Frontal cortex (tissue), 4 donors: ENCODE measurements around the gene MMP7. TPM values are rescaled to one million over a fixed set of nuclear protein-coding genes. Genes with fewer than 3 reads are reported as not detected.
"Not testable (repeated sequence)": the region's sequence is repeated elsewhere in the genome, so short reads cannot be mapped to it uniquely, and the experiment has no call there.

Experiments
- DNase-seq, 2 donors: peaks; one replicate each; pipeline ENCODE4 v3.0.0; 2012; ENCODE audit warnings: low spot score in 2 of 2
- FAIRE-seq: peaks from 2 replicates; lab custom pipeline; 2012; peaks lifted over from hg19 to GRCh38; lab: Jason Lieb, UNC
- total RNA-seq: library from RNA; depleted of rRNA; stranded (reverse); fragments of >200 nt; gene quantifications from one replicate; pipeline ENCODE4 v1.2.3, GENCODE V29; 2014
- donor health status: control.
- donor health status: control.
- donor health status: control.

Gene MMP7
- total RNA-seq, 1 donor from 2014 or later = not detected

DNA sequence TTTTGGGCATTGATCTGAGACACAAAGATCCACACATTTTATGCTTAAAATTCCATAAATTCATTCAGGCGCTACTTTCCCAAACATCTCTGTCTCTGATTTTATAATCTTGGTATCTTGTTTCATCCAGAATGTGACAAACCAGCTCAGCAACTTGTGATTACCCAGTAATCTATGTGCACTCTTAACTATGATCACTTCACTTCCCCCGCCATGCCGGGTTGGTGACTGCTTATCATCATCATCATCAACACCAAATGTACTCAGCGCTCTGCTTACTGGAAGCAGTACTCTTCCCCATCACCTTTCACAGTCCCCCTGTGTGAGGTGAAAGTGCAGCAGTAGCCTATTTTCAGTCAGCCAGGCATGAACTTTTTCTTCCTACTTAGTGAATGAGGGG, 15.2 kb upstream of the MMP7 start:
- DNase-seq (no peak), FAIRE-seq (no peak)

DNA sequence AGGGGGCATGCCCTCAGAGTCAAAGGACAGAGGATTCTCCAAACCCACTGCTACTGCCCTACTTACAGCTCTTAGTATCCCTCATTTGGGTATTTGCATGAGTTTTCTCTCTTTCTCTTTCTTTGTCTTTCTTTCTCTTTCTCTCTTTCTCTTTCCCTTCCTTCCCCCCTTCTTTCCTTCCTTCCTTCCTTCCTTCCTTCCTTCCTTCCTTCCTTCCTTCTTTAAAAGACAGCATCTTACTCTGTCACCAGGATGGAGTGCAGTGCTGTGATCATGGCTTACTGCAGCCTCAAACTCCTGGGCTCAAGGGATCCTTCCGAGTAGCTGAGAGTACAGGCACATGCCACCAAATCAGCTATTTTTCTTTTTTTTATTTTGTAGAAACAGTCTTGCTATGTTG, 14.0 kb upstream of the MMP7 start:
- DNase-seq (no peak), FAIRE-seq (no peak)

DNA sequence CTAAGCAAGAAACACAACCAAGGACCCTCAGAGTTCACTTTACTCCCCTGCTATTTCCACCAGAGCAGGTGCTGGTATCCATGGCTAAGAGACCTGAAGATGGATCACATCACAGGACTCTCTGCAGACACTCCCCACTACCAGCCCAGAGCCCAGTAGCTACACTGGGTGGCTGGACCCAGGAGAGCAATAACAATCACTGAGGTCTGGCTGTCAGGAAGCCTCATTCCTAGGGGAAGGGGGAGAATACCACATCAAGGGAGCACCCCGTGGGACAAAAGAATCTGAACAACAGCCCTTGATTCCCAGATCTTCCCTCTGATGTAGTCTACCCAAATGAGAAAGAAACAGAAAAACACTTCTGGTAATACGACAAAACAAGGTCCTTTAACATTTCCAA, 9.0 kb upstream of the MMP7 start:
- no peak for FAIRE-seq
- DNase-seq = no peak

DNA sequence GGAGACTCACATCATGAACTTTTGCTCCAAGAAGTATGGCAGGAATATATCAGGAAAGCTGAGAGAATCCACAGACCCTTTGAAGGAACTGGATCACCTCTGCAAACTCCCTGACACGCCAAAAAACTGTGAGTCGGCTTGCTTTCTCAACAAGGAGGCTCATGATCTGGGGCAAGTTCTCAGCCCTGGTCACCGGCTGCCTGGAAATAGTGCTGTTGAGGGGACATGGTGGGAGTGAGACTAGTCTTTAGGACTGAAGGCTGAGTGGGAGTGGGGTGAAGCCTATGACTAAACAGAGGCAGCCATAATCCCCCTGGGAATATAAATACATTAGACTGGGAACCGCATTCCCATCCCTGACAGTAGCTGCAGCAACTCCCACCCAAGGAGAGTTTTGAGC, 8.4 kb upstream of the MMP7 start:
- FAIRE-seq = no peak

DNA sequence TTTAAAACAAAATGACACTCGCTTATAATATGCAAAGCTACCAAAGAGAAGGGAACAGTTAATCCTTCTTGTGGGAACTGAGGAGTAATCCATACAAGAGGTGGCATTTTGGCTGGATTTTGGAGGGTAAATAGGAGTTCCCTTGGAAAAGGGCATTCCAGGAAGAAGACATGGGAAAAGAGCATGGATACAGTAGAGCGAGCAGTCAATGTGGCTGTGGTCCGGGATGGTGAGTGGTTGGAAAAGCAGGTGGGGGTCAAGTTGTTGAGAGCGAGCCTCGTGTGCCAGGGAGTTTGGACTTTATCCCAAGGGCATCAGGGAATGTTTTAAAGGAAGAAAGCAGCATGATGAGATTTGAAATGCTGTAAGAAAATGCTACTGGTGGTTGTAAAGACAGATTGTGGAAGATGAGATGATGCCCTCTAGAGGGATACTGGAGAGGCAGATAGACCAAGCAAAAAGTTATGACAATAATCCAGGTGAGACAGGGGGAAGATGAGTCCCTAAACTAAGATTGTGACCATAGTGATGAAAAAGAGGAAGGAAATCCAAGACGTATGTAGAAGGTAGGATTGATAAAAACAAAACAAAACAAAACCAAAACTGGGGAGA, 3.8 kb upstream of the MMP7 start:
- DNase-seq = no peak
- no peak for FAIRE-seq

More for the DNA sequence above, 8.4 kb upstream of the MMP7 start:
- no peak for DNase-seq

DNA sequence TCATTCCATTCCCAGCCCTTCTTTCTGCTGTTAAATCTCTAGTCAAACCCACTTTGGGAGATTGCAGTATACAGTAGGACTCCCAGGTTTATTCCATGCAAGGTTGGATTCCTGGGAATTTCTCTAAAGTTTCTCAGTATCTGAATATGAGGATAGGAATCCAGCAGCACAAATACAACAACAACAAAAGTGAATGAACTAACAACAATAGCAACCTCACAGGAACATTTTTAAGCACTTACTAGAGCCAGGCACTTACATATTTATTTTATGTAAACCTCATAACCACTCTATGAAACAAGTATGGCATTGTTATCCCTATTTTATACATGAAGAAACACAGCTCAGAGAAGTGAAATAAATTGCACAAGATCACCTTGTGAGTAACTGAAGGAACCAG, 1.9 kb downstream of the MMP7 start:
- no peak for FAIRE-seq

DNA sequence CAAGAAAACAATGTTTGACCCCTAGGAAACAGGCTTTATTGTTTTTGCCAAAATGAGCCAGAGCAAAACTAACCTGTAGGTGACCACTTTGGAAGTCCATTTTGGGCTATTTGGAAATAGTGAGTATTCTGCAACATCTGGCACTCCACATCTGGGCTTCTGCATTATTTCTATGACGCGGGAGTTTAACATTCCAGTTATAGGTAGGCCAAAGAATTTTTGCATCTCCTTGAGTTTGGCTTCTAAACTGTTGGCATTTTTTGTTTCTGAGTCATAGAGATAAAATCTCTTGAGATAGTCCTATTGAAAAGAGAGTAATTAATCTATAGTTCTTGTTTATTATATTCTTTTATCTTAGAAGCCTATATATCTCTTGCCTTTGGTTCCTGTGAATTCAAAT, 2.9 kb downstream of the MMP7 start:
- FAIRE-seq = no peak
- no peak for DNase-seq

More for the DNA sequence above, 1.9 kb downstream of the MMP7 start:
- DNase-seq = no peak

DNA sequence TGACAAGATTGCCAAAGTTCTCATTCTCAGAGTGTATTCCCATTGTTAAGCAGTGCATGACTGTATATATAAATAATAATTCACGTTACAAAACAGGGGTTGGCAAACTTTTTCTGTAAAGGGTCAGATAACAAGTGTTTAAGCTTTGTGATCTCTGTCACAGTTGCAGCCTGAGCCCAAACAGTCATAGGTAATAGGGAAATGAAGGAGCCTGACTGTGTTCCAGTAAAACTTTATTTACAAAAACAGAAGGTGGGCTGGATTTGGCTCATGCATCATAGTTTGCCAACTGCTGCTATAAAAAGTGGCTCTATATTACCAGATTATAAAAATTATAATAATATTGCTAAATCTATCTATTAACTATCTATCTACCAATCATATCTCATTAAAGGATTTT, 3.5 kb downstream of the MMP7 start:
- FAIRE-seq (no peak), DNase-seq (no peak)

DNA sequence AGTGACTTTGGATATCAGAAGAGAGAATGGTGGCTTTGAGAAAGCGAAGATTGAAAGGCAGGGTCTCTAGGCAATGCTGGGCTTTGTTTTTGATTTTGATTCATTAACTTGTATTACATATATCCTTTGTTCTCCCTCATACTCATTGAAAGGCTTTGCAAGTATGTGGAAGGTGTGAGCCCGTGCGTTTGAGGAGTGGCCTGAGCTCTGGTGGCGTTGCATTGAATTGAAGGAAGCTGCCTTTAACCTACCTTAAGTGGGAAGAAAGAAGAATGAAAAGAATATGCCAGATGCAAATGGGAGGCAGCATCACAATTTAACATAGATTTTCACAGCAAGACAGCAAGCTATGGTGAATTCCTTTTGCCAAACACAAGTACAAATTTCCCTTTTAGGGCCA, 6.7 kb downstream of the MMP7 start:
- no peak for FAIRE-seq
- DNase-seq = no peak

DNA sequence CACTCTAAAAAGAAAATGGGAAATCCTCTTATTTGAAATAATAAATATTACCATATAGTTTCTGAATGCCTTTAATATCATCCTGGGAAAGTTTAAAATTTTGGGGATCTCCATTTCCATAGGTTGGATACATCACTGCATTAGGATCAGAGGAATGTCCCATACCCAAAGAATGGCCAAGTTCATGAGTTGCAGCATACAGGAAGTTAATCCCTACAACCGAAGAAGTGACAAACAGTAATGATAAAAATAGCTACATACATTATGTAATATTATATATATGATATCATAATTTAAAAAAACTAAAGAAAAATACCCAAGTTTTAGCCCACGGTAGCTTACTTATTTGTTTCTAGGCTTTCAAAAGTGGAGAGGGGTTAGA, 7.4 kb downstream of the MMP7 start:
- DNase-seq (no peak), FAIRE-seq (no peak)

DNA sequence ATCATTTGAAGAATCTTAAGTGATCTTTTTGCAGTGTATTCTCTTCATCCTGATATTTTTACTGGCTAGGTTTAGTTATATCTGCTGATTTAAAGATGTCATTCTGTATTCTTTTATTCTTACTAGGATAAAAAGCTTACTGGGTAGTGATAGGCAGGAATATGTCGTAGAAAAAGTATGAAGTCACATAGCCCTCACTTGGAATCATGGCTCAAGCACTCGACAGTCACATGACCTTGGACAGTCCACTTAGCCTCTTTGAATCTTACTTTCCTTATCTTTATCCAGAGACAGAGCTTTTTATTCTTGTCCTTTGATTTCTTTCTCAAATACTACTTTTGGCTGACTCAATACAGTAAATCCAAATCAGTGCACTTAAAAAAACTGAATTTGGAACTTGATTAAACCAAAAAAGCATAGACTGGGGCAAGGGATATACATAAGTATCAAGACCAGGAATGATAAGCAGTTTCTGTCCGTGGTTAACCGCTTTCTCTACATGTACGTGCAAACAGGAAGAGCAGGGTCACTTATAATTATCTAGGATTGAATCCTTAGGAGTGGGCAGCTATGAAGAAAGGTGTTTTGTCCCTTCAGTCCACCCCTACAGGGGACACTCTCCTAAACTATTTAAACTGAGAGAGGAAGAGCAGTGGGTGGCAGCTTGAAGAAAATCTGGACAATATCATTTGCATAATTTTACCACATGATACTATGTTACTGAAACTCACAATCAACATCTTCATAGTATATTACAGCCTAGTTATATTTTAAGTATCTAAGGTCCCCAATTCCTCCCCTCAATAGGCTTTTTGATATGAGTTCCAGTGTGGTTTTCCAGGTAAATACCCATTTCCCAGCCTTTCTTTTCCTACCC, 8.0 kb downstream of the MMP7 start:
- no peak for FAIRE-seq

DNA sequence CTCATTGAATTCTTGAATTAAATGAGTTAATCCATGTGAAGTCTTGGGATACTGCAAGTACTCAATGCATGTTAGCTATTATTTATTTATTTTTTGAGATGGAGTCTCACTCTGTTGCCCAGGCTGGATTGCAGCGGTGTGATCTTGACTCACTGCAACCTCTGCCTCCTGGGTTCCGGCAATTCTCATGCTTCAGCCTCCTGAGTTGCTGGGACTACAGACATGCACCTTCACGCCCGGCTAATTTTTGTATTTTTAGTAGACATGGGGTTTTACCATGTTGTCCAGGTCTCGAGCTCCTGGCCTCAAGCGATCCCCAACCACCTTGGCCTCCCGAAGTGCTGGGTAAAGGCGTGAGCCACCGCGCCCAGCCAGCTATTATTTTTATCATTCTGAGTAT, 9.4 kb downstream of the MMP7 start:
- DNase-seq (no peak), FAIRE-seq (no peak)

More for the DNA sequence above, 8.0 kb downstream of the MMP7 start:
- DNase-seq = no peak

DNA sequence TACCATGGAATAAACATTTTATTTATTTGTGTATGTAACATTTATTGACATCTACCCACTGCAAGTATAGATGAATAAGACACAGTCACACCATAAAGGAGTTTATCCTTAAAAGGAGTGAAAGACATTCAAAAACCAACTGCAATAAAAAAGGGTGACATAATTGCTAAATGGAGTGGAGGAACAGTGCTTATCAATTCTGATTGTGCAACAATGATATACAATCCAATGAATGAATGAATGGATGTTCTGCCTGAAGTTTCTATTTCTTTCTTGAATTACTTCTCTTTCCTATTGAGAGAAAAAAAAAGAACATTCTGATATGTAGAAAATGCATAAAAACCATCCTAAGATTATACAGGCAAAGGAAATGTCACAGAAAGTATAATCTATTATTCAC, 10.0 kb downstream of the MMP7 start:
- FAIRE-seq (no peak), DNase-seq (no peak)

DNA sequence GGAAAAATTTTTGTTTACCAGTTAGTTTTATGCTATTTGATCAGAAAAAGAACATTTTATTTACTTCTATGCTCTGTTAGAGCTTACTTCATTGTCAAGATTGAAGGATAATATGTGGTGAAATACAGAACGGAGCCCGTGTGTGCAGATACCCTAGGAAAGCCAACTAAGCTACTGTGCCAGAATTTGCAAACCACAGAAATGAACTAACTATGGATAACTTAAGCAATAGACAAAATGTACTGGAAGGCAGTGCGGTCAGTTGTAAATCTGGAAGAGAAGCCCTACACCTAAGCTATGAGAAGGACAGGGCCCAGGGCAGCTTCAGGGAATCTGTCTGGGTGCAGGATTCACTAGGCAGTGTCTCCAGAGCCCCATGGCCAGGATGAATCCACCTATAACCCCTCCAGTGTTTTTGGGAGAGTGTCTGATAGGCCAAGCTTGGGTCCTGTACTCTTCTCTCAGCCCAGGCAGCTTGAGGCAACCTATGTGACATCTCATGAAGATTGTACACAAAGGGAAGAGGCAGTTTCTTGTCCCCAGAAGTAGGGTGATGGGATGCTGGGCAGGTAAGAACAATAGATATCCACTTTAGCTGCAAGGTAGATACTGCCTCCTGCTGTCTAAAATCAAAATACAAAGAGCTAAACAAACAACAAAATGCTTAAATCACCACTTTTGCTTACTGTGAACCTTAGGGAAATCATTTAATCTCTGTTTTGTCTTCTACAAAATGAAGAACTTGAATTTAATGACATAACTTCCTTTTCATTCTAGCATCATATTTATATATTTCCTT, 12.1 kb downstream of the MMP7 start:
- no peak for FAIRE-seq
- no peak for DNase-seq

DNA sequence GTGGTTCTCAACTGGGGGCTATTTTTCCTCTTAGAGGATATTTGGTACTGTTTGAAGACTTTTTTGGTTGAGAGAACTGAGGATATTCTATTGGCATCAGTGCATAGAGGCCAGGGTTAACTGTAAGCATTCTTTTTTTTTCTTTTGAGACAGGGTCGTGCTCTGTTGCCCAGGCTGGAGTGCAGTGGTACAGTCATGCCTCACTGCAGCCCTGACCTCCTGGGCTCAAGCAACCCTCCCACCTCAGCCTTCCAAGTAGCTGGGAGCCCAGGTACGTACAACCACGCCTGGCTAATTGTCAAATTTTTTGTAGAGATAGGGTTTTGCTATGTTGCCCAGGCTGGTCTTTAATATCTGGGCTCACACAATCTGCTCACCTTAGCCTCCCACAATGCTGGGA, 12.9 kb downstream of the MMP7 start:
- FAIRE-seq (no peak), DNase-seq (no peak)

DNA sequence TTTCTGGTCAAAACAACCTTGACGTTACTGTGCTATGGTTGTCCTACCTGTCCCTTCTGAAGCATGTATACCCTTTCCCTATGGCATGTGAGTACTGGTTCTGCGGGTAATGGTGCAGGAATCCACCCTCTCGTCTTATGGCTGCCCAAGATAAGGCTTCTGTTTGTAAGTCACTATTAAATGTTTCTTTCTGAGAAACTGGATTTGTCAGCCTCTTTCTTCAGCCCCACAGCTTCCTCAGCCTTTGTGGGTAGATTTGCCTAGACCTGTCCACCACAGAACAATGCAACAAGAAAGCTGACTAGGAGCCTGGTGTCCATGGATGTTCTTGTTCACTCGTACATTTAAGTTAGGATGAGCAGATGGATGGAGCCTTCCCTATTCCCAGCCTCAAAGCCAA, 14.4 kb downstream of the MMP7 start:
- DNase-seq (no peak), FAIRE-seq (no peak)

DNA sequence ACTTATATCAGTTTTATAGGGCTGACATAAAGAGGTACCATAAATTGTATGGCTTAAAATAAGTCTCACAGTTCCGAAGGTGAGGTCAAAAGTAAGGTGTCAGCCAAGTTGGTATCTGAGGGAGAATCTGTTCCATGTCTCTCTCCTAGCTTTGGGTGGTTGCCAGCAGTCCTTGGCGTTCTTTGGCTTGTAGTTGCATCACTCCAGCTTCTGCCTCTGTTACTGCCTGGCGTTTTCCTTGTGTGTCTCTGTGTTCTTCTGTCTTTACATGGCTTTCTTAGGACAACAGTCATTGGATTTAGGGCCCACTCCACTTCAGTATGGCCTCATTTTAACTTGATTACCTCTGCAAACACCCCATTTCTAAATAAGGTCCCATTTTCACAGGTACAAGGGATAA, 16.7 kb downstream of the MMP7 start:
- DNase-seq (no peak), FAIRE-seq (no peak)

DNA sequence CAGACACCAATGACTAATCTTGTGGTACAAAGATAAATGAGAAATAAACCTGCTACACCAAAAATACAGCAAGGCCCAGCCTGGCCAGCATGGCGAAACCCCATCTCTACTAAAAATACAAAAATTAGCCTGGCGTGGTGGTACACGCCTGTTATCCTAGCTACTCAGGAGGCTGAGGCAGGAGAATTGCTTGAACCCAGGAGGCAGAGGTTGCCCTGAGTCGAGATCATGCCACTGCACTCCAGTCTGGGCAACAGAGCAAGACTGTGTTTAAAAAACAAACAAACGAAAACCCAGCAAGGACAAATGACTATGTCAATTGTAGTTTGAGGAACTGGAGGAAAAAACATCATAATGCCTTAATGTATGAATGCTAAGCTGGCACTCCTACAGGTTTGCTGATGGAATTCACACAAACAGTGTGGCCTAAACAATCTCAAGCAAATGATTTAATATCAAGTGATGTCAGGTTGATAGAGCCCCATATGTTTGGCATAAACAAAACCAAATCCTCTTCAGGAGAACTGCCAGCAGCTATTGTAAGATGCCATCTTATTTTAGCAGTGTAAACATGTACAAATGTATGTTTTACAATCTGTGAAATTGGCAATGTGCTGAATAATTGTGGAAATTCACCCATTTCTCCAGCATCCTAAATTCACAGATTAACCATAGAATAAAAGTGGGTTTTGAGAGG, 20.0 kb downstream of the MMP7 start:
- no peak for DNase-seq

DNA sequence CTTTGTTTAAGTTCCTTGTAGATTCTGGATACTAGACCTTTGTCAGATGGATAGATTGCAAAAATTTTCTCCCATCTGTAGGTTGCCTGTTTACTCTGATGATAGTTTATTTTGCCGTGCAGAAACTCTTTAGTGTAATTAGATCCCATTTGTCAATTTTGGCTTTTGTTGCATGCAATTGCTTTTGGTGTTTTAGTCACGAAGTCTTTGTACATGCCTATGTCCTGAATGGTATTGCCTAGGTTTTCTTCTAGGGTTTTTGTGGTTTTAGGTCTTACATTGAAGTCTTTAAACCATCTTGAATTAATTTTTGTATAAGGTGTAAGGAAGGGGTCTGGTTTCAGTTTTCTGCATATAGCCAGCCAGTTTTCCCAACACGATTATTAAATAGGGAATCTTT, 27.7 kb downstream of the MMP7 start:
- DNase-seq, FAIRE-seq: not testable (repeated sequence)

More for the DNA sequence above, 20.0 kb downstream of the MMP7 start:
- no peak for FAIRE-seq

DNA sequence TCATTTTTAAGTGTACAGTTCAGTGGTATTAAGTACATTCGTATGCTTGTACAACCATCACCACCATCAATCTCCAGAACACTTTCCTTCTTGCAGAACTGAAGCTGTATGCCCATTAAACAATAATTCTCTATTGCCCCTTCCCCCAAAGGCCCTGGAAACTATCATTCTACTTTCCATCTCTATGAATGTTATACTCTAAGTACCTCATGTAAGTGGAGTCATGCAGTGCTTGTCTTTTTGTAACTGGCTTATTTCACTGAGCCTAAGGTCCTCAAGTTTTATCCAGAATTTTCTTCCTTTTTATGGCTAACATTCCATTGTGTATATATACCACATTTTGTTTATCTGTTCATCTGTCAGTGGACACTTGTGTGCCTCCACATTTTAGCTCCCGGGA, 29.7 kb downstream of the MMP7 start:
- DNase-seq (no peak), FAIRE-seq (no peak)
